ENCODE data around the gene SLFN12L.
"Not testable (repeated sequence)": the region's sequence is repeated elsewhere in the genome, so short reads cannot be mapped to it uniquely, and the experiment has no call there.

The SLFN12L gene

GRCh38 chr17:35467824-35468223, 69.7 kb downstream of the SLFN12L start:
- no peak for TF ChIP-seq SNAI2 (CRISPR knock-in tag; IDR thresholded peaks at IDR 0.05)
- no peak for TF ChIP-seq ISL1 (CRISPR knock-in tag; IDR thresholded peaks at IDR 0.05)
- TF ChIP-seq RARB (CRISPR knock-in tag; IDR thresholded peaks at IDR 0.05): no peak
- ATAC-seq: no peak

DNA sequence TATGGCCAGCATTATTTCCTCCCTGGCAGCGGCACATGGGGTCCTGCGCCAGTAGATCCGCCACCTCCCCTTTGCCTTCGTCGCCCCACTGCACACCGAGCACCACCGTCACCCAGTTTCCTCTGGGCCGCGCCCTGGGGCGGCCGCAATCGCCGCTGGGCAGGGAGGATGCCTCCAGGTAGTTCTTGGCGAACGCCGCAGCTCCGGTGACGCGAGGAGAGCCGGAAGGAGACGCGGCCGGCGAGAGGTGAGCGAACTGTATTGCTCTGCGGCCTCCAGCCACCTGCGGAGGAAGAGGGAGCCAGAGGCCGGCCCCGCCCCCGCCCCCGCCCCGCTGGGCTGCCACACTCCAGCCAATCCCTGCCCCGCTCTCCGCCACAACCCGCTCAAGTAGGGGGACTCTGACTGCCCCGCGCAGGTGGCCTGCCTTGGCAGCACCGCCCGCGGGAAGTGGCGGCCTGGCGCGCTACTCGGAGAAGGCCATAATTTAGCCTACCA, 77.1 kb downstream of the SLFN12L start:
- no peak for ATAC-seq
- TF ChIP-seq ZNF70 (CRISPR knock-in tag; IDR thresholded peaks at IDR 0.05) (no peak), GLIS3 (CRISPR knock-in tag; IDR thresholded peaks at IDR 0.05) (no peak), CSDC2 (CRISPR knock-in tag; IDR thresholded peaks at IDR 0.05) (no peak), CSRNP3 (CRISPR knock-in tag; IDR thresholded peaks at IDR 0.05) (no peak), CREB5 (CRISPR knock-in tag; IDR thresholded peaks at IDR 0.05; ENCODE audit: low read depth) (no peak), ZFP3 (CRISPR knock-in tag; IDR thresholded peaks at IDR 0.05) (no peak), BACH2 (CRISPR knock-in tag; IDR thresholded peaks at IDR 0.05; ENCODE audit: borderline replicate concordance) (no peak), SNAI2 (CRISPR knock-in tag; IDR thresholded peaks at IDR 0.05) (no peak), ZNF8 (CRISPR knock-in tag; IDR thresholded peaks at IDR 0.05) (no peak), ARNTL (CRISPR knock-in tag; IDR thresholded peaks at IDR 0.05; ENCODE audit: borderline replicate concordance, low read depth) (no peak), ZC3H10 (CRISPR knock-in tag; IDR thresholded peaks at IDR 0.05) (no peak), TSHZ2 (CRISPR knock-in tag; IDR thresholded peaks at IDR 0.05) (no peak), OSR1 (CRISPR knock-in tag; IDR thresholded peaks at IDR 0.05) (no peak), ESRRG (CRISPR knock-in tag; IDR thresholded peaks at IDR 0.05) (no peak)

- ATAC-seq: not testable (repeated sequence)
Observed at GRCh38 chr17:35454035-35454434, 83.4 kb downstream of the SLFN12L start.

DNA sequence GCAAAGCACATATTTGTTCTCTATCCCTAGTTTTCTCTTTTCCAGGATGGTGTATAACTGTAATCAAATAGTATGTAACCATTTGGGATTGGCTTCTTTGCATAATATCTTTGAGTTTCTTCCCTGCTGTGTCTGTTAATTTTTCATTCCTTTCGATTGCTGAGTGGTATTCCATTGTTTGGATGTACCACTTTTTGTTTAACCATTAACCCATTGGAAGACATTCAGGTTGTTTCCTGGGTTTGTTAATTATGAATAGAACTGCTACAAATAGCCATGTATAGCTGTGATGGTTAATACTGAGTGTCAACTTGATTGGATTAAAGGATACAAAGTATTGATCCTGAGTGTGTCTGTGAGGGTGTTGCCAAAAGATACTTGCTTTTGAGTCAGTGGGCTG, 84.3 kb downstream of the SLFN12L start:
- no peak for ATAC-seq
- TF ChIP-seq ARNTL (CRISPR knock-in tag; IDR thresholded peaks at IDR 0.05; ENCODE audit: borderline replicate concordance, low read depth): no peak
- no peak for TF ChIP-seq ZFP3 (CRISPR knock-in tag; IDR thresholded peaks at IDR 0.05)
- no peak for TF ChIP-seq ZFP30 (CRISPR knock-in tag; IDR thresholded peaks at IDR 0.05)
- TF ChIP-seq GLIS3 (CRISPR knock-in tag; IDR thresholded peaks at IDR 0.05): no peak
- TF ChIP-seq ZNF8 (CRISPR knock-in tag; IDR thresholded peaks at IDR 0.05): no peak
- no peak for TF ChIP-seq POU6F1 (CRISPR knock-in tag; IDR thresholded peaks at IDR 0.05; ENCODE audit: borderline replicate concordance, low read depth)

DNA sequence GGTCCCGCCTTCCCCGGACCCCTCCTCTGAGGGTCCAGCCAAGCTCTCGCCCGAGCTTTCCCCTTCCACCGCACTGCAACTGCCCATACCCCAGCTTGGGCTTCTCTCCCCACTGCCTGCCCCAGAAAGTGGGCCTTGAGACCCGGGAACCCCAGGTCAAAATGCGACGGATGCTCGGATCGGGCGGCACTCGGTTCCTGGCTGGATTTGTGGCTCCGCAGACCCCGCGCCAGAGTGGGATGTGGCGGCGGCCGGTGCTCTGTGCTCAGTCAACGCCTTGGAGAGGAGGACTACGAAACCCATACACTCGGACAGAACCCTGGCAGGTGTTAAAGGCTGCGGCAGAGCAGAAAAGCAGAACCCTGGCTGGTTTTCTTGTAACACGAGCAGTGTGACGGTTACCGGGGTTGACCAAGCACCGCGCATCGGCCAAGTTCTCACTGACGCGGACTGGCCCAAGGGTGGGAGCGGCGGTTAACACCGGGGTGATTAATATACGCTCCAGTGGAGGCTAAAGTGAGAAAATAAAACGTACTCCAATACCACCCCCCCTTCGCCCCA, 88.0 kb downstream of the SLFN12L start:
- TF ChIP-seq CSDC2 (CRISPR knock-in tag; IDR thresholded peaks at IDR 0.05) (no peak), ZFP3 (CRISPR knock-in tag; IDR thresholded peaks at IDR 0.05) (no peak), ARNTL (CRISPR knock-in tag; IDR thresholded peaks at IDR 0.05; ENCODE audit: borderline replicate concordance, low read depth) (no peak), CSRNP3 (CRISPR knock-in tag; IDR thresholded peaks at IDR 0.05) (no peak), ESRRG (CRISPR knock-in tag; IDR thresholded peaks at IDR 0.05) (no peak), TOX (CRISPR knock-in tag; IDR thresholded peaks at IDR 0.05; ENCODE audit: borderline replicate concordance) (no peak), GLIS3 (CRISPR knock-in tag; IDR thresholded peaks at IDR 0.05) (no peak)
- ATAC-seq: peak; percentile 55
